Gastrocnemius medialis (tissue), 4 donors: ENCODE data around the gene RAI1. TPM values are rescaled to one million over a fixed set of nuclear protein-coding genes. Genes with fewer than 3 reads are reported as not detected.
A peak's percentile ranks its signal among the peaks of the same experiment; 100 is the strongest.

Source experiments
- ATAC-seq, 2 donors: fragments of 150-250 bp; one replicate each; pipeline ENCODE4 v1.9.1; 2016
- DNase-seq, 2 donors: peaks; one replicate each; pipeline ENCODE4 v3.0.0-alpha.2; 2019
- H3K27ac ChIP-seq, 4 donors: fragments of 200-600 bp; sonication (generic); 1 replicate in 1 of 4; 2 replicates in 3 of 4; pipeline ENCODE4 v1.5.1; 2016 to 2018; ENCODE audit warnings: mild to moderate bottlenecking in 2 of 4, moderate library complexity in 1 of 4
- H3K27me3 ChIP-seq, 3 donors: fragments of 200-600 bp; sonication (generic) in 2 of 3; 1 replicate in 1 of 3; 2 replicates in 2 of 3; pipeline versions ENCODE4 v1.5.1 to v1.6.0; 2016 to 2019; ENCODE audit warnings: mild to moderate bottlenecking in 1 of 3, moderate library complexity in 1 of 3
- H3K36me3 ChIP-seq, 2 donors: fragments of 200-600 bp; sonication (generic) in 1 of 2; one replicate each; pipeline ENCODE4 v1.5.1; 2017 to 2018
- H3K4me1 ChIP-seq, 2 donors: fragments of 200-600 bp; sonication (generic) in 1 of 2; one replicate each; pipeline ENCODE4 v1.5.1; 2016 to 2017; ENCODE audit warnings: mild to moderate bottlenecking in 2 of 2
- H3K4me3 ChIP-seq, 4 donors: fragments of 200-600 bp; sonication (generic) in 3 of 4; 1 replicate in 1 of 4; 2 replicates in 3 of 4; pipeline ENCODE4 v1.5.1; 2016 to 2019; ENCODE audit warnings: mild to moderate bottlenecking in 2 of 4
- H3K9me3 ChIP-seq, 3 donors: fragments of 200-600 bp; sonication (generic) in 2 of 3; 1 replicate in 1 of 3; 2 replicates in 2 of 3; pipeline ENCODE4 v1.5.1; 2016 to 2019
- CTCF ChIP-seq, 5 experiments: fragments of 450-650 bp in 3 of 5; fragments of 200-600 bp in 2 of 5; sonication (generic) in 2 of 5; IDR thresholded peaks in 4 of 5; conservative IDR thresholded peaks in 1 of 5; 1 replicate in 4 of 5; 2 replicates in 1 of 5; pipeline ENCODE4 v1.5.1; 2016 to 2019; ENCODE audit warnings: antibody characterized with exemption in 5 of 5, mild to moderate bottlenecking in 3 of 5, moderate library complexity in 3 of 5
- POLR2A ChIP-seq, 2 donors: fragments of 450-650 bp; IDR thresholded peaks; one replicate each; pipeline ENCODE4 v1.6.1; 2017; ENCODE audit warnings: antibody characterized with exemption in 2 of 2, mild to moderate bottlenecking in 2 of 2, moderate library complexity in 2 of 2
- in situ Hi-C, 4 donors: fragments of 200-750 bp; cut with MboI; loops; one replicate each; pipeline versions ENCODE4 v1.15.0 to v1.8.0; 2017; ENCODE audit warnings: low sequenced_read_pairs in 4 of 4
- intact Hi-C: fragments of 100-400 bp; cut with DNase I; formaldehyde crosslinking; loops from one replicate; pipeline ENCODE4 v1.15.1; 2023; ENCODE audit warnings: low total_unique reads
- total RNA-seq, 4 donors: library from RNA; depleted of rRNA; stranded (reverse); fragments of >200 nt; gene quantifications; one replicate each; pipeline versions ENCODE4 v1.1.0 to v1.2.3, GENCODE V29; 2016

Gene RAI1
- total RNA-seq, 4 donors from 2014 or later, result 2.1 to 6.7 (median 4.3) TPM

- DNase-seq (no peak), ATAC-seq (no peak)
- Histone ChIP-seq H3K4me1 (peaks cover 31 to 42% of the 10 kb centered on the region in 2 donors), H3K27me3 (no peaks in the 10 kb centered on the region), H3K4me3 (no peak overlapping the region), H3K36me3 (no peaks in the 10 kb centered on the region), H3K9me3 (no peaks in the 10 kb centered on the region), H3K27ac (peak overlapping the region; percentile 73 to 83 (median 78))
- in situ Hi-C loops, result loop anchor here in 1 of 4 donors (25.0 kb wide), 1 partner anchor 92 kb away; the partner anchor contains the start of gene RAI1
- intact Hi-C loops, result no loop called here
- TF ChIP-seq CTCF (IDR thresholded peaks at IDR 0.05 in 4 of 5, conservative IDR thresholded peaks at IDR 0.05 in 1 of 5) (no peak), POLR2A (IDR thresholded peaks at IDR 0.05) (no peak)
These were observed 97.9 kb downstream of the RAI1 start for GRCh38 chr17:17779015-17779611.

DNA sequence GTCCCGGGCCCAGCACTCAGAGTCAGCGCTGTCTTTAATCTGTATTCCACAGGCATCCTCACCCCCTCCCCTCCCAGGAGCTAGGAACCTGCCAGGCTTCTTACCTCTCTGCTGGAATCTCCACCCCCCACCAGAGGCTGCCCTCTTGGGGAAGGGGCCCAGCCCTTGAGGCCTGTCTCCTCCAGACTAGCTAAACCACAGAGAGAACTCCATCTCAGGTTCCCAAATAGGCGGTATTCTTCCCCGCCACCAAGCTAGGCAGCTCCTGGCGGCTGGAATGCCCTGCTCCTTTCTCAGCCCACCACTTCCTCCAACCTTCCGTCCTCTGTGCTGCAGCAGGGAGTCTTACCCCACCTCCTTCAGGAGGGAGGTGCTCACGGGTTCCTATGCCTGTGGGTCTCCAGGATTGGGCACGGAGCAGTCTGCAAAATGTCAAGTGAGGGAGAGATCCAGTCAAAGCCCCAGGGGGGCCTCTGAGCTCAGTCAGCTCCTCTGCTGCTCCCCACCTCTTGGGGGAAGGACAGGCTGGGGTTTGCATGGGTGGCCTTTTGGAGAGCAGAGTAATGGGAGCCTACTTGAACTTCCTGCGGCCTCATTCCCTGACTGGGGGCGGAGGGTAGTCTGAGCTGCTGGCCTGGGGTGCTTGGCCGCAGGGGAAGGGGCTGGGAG lies 99.8 kb downstream of the RAI1 start:
- intact Hi-C loops (loop anchor here (5.0 kb wide), 1 partner anchor 544 kb away; the partner anchor contains the start of gene FLCN), in situ Hi-C loops (loop anchor here in 1 of 4 donors (25.0 kb wide), 1 partner anchor 94 kb away; the partner anchor contains the start of gene RAI1)
- Histone ChIP-seq H3K9me3 (no peaks in the 10 kb centered on the region), H3K27me3 (no peaks in the 10 kb centered on the region), H3K27ac (peak overlapping the region; percentile 88 to 98 (median 93)), H3K4me1 (peaks cover 43 to 52% of the 10 kb centered on the region in 2 donors), H3K36me3 (no peaks in the 10 kb centered on the region), H3K4me3 (peak overlapping the region in 2 of 4 donors; percentile 60 to 94)
- peak in 1 of 2 donors; percentile 36 for DNase-seq
- ATAC-seq, result no peak
- no peak for TF ChIP-seq POLR2A (IDR thresholded peaks at IDR 0.05)
- TF ChIP-seq CTCF (IDR thresholded peaks at IDR 0.05 in 4 of 5, conservative IDR thresholded peaks at IDR 0.05 in 1 of 5), result no peak

DNA sequence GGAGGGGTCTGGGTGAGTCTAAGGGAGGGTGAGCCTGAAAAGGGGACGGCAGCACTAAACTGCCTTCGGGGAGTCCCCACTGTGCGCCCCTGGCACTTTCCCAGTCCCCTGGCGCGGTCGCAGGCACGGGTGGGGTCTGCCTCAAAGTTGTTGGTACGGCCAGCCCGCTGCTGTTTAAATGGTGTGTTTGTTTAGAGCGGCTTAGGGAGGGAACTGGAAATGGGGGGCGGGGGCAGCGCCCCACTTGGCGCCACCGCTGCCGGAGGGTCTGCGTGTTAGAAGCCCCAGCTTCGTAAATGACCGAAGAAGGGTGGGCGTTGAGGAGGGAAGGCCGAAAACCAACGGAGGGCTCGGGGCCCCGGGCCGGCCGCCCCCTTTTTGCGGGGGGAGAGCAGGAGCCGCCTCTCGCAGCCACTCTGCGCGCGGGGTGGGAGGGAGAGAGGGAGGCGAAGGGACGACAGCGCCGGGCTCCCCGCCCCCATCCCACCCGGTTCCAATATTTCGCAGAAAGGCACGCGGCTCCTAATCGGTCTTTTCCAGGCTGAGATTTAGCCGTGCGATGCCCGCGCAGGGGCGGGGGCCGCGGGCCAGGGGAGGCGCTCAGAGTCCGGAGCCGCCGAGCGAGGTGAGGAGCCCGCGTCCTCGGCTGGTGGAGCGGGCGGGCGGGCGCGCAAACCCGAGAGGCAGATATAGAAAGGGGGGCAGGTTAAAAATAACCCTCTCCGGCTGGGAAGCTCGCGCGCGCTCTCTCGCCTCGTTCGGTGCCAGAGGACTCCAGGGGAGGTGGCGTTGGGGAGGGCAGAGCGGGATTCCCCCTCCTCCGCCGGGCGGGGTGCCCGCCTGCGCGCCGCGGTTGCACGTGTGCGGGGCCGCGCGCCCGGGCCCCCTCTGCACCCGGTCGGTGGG lies 100.6 kb downstream of the RAI1 start:
- peak overlapping the region; percentile 56 to 94 (median 62) for H3K4me3 ChIP-seq
- intact Hi-C loops, result loop anchor here (2.0 to 5.0 kb wide), 5 partner anchors 29 to 545 kb away; partner anchors contain the start of genes FLCN and RAI1

More for the DNA sequence above, 100.6 kb downstream of the RAI1 start:
- Histone ChIP-seq H3K36me3 (no peaks in the 10 kb centered on the region), H3K4me1 (peaks cover 48 to 57% of the 10 kb centered on the region in 2 donors), H3K27ac (peak overlapping the region; percentile 88 to 98 (median 93)), H3K27me3 (no peaks in the 10 kb centered on the region), H3K9me3 (no peaks in the 10 kb centered on the region)
- no peak for TF ChIP-seq CTCF (IDR thresholded peaks at IDR 0.05 in 4 of 5, conservative IDR thresholded peaks at IDR 0.05 in 1 of 5)
- TF ChIP-seq POLR2A (IDR thresholded peaks at IDR 0.05), result peak; percentile 69 to 76
- ATAC-seq (peak; percentile 66), DNase-seq (peak; percentile 76 to 91)
- in situ Hi-C loops, result loop anchor here in 1 of 4 donors (25.0 kb wide), 1 partner anchor 95 kb away; the partner anchor contains the start of gene RAI1
